ENCODE data around the gene CXCL11.

Gene CXCL11

DNA sequence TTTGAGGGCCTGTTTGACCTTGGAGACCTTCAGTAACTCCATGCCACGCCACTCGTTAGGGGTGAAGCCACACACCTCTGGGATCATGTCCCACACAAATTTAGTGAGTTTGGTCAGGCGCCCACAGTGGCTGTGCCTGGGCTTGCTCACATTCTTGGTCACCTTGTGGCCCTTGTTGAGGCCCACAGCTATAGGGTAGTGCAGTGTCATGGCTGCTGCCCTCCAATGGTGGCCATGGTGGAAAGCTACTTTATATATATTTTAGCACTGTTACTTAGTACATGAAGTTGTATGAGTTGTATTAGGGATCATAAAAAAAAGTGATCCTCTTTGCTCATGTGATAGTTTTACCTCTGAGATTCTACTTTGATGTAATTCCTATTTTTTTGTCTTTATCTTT lies 985 bp upstream of the CXCL11 start:
- no peak for TF ChIP-seq PAX5 (IDR thresholded peaks at IDR 0.05; ENCODE audit: insufficient read depth, low read length, severe bottlenecking)
- TF ChIP-seq POLR2AphosphoS5 (IDR thresholded peaks at IDR 0.05; ENCODE audit: low read depth, low read length) = no peak
- no peak for TF ChIP-seq TAF1 (IDR thresholded peaks at IDR 0.05; ENCODE audit: low read depth, low read length)
- no peak for TF ChIP-seq POU2F2 (IDR thresholded peaks at IDR 0.05; ENCODE audit: low read depth, low read length)
- no peak for TF ChIP-seq SPI1 (IDR thresholded peaks at IDR 0.05; ENCODE audit: low read depth, low read length)
- TF ChIP-seq POLR2A (IDR thresholded peaks at IDR 0.05; ENCODE audit: low read depth, low read length) = no peak
- no peak for FAIRE-seq
- DNase-seq (ENCODE audit: insufficient read length, low spot score) = no peak

DNA sequence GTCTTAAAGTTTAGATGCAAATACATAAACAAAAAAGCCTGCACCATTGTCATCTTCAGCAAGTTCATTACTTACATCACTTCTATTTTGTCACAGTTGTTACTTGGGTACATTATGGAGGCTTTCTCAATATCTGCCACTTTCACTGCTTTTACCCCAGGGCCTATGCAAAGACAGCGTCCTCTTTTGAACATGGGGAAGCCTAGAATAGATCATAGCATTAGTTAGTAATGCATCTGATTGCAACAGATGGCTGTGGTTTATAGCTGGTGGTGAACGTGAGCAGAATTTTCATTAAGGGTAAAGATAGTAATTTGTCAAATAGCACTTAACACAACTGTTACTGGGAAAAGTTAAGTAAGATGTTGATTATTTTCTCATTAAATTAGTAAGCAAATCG lies 729 bp downstream of the CXCL11 start:
- no peak for TF ChIP-seq PAX5 (IDR thresholded peaks at IDR 0.05; ENCODE audit: insufficient read depth, low read length, severe bottlenecking)
- no peak for TF ChIP-seq POLR2AphosphoS5 (IDR thresholded peaks at IDR 0.05; ENCODE audit: low read depth, low read length)
- TF ChIP-seq TAF1 (IDR thresholded peaks at IDR 0.05; ENCODE audit: low read depth, low read length) = no peak
- TF ChIP-seq SPI1 (IDR thresholded peaks at IDR 0.05; ENCODE audit: low read depth, low read length) = no peak
- no peak for TF ChIP-seq POLR2A (IDR thresholded peaks at IDR 0.05; ENCODE audit: low read depth, low read length)
- no peak for TF ChIP-seq POU2F2 (IDR thresholded peaks at IDR 0.05; ENCODE audit: low read depth, low read length)
- DNase-seq (ENCODE audit: insufficient read length, low spot score) (no peak), FAIRE-seq (no peak)

DNA sequence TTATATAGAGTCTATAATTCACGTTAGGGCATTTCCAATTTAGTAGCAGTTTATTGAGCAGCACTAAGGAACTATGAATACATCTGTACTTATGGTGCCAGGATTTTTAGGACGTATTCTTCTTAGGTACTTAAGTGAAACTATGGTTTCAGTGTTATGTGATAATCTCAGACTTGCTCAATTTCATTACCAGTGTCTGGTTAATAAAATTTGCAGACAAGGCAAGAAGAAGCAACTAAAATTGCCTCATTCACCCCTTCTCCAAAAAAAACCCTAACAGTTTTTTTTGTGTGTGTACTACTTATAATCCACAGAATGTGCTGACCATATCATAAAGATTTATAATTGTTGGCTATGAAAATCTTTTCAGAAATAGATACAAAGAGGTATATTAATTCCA lies 6.6 kb downstream of the CXCL11 start:
- no peak for FAIRE-seq

DNA sequence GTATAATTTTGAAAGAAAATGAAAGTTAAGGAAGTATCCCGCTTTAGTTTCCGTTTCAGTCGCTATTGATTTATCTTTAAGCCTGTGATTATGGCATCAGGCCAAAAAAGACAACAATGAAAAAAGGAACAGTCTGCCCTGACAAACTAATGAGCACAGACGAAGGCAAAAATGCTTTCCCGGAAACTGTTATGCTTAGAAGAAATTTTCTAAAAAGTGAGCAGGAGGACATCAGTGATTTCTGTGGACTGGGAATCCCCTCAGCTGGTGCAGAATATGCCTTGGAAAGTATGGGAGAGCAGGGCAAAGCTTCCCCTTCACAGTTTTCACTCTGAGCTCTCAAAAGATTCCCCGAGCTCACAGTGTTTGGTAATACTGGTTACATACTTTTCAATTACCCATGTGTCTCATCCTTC lies 7.5 kb downstream of the CXCL11 start:
- FAIRE-seq = no peak
- no peak for TF ChIP-seq POU2F2 (IDR thresholded peaks at IDR 0.05; ENCODE audit: low read depth, low read length)
- TF ChIP-seq POLR2A (IDR thresholded peaks at IDR 0.05; ENCODE audit: low read depth, low read length) = no peak
- TF ChIP-seq TAF1 (IDR thresholded peaks at IDR 0.05; ENCODE audit: low read depth, low read length) = no peak
- no peak for TF ChIP-seq PAX5 (IDR thresholded peaks at IDR 0.05; ENCODE audit: insufficient read depth, low read length, severe bottlenecking)
- TF ChIP-seq POLR2AphosphoS5 (IDR thresholded peaks at IDR 0.05; ENCODE audit: low read depth, low read length) = no peak
- no peak for DNase-seq (ENCODE audit: insufficient read length, low spot score)

More for the DNA sequence above, 6.6 kb downstream of the CXCL11 start:
- TF ChIP-seq POLR2AphosphoS5 (IDR thresholded peaks at IDR 0.05; ENCODE audit: low read depth, low read length) (no peak), PAX5 (IDR thresholded peaks at IDR 0.05; ENCODE audit: insufficient read depth, low read length, severe bottlenecking) (no peak)
- DNase-seq (ENCODE audit: insufficient read length, low spot score) = no peak

DNA sequence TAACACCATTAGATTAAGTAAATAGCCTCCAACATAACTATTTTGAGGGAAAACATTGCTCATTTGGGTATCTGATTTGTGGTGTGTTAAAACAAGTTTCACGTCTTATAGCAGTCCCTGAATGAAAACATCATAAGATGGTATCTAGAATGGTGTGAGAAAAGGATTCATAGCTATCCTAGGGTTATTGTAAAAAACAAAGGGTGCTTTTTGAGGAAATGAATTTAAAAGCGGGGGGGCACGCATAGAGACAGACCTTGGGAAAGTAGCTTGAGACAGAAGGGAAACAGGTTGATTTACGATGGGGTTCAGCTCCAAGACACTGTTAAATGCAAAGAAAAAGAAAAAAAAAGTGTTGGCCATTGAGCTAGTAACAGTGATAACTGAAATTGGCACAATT lies 11.8 kb downstream of the CXCL11 start:
- no peak for DNase-seq (ENCODE audit: insufficient read length, low spot score)
- no peak for TF ChIP-seq POU2F2 (IDR thresholded peaks at IDR 0.05; ENCODE audit: low read depth, low read length)
- TF ChIP-seq POLR2AphosphoS5 (IDR thresholded peaks at IDR 0.05; ENCODE audit: low read depth, low read length) = no peak
- no peak for TF ChIP-seq SPI1 (IDR thresholded peaks at IDR 0.05; ENCODE audit: low read depth, low read length)
- TF ChIP-seq TAF1 (IDR thresholded peaks at IDR 0.05; ENCODE audit: low read depth, low read length) = no peak
- no peak for TF ChIP-seq POLR2A (IDR thresholded peaks at IDR 0.05; ENCODE audit: low read depth, low read length)
- TF ChIP-seq PAX5 (IDR thresholded peaks at IDR 0.05; ENCODE audit: insufficient read depth, low read length, severe bottlenecking) = no peak
- no peak for FAIRE-seq

DNA sequence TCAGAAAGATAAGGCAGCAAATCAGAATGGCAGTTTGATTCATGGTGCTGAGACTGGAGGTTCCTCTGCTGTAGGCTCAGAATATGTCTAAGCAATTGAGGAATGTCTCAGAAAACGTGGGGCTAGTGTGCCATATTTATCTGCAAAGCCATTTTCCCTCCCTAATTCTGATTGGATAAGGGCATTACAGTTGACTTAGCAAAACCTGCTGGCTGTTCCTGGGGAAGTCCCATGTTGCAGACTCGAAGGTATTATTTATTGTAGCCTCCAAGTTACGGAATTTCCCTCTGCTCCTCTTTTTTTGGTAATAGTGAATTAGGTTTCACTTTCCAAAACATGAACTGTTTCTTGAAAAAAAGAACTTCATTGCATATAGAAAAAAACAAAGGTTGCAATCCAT lies 12.5 kb downstream of the CXCL11 start, which contains the start of gene CXCL10:
CXCL10 (minus strand) TSS at position 109 of the 400 bp plus-strand sequence; CDS start at position 43, 66 bp downstream.
- FAIRE-seq = peak; percentile 35
- DNase-seq (ENCODE audit: insufficient read length, low spot score) = no peak
- TF ChIP-seq TAF1 (IDR thresholded peaks at IDR 0.05; ENCODE audit: low read depth, low read length) (no peak), SPI1 (IDR thresholded peaks at IDR 0.05; ENCODE audit: low read depth, low read length) (0 out of 2 replicates have a peak, but pooled peaks have one; percentile 5)

DNA sequence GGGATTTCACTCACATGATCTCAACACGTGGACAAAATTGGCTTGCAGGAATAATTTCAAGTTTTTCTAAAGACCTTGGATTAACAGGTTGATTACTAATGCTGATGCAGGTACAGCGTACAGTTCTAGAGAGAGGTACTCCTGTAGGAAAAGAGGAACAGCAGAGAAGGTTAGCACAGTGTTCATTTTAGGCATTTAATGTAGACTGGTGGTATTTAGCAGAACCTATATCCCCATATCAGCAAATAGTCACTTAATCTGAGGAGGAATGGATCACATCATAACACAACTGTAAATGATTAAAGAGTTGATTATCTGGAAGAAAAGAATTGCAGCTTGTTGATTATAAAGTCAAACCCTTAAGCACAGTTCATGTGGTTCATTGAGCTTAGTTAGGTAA lies 13.2 kb downstream of the CXCL11 start:
- TF ChIP-seq SPI1 (IDR thresholded peaks at IDR 0.05; ENCODE audit: low read depth, low read length) (0 out of 2 replicates have a peak, but pooled peaks have one; percentile 0), TAF1 (IDR thresholded peaks at IDR 0.05; ENCODE audit: low read depth, low read length) (no peak)
- FAIRE-seq (no peak), DNase-seq (ENCODE audit: insufficient read length, low spot score) (no peak)

DNA sequence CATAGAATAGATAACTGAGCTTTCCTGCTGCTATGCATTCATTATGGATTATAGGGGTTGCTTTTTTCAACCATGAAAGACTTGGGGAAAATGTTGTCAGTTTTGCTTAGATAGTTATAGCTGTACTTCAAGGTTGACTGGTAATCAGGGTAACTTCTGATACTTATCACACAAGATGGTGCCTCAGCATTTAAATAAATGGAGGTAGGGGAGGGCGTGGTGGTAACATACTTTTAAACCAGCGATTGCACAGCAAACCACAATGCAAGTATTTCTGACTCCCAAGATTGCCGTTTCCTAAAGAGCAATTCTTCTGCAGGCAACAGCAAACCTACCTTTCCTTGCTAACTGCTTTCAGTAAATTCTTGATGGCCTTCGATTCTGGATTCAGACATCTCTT lies 13.8 kb downstream of the CXCL11 start:
- no peak for TF ChIP-seq PAX5 (IDR thresholded peaks at IDR 0.05; ENCODE audit: insufficient read depth, low read length, severe bottlenecking)
- TF ChIP-seq POLR2AphosphoS5 (IDR thresholded peaks at IDR 0.05; ENCODE audit: low read depth, low read length) = no peak
- no peak for TF ChIP-seq SPI1 (IDR thresholded peaks at IDR 0.05; ENCODE audit: low read depth, low read length)
- no peak for TF ChIP-seq POLR2A (IDR thresholded peaks at IDR 0.05; ENCODE audit: low read depth, low read length)
- no peak for TF ChIP-seq POU2F2 (IDR thresholded peaks at IDR 0.05; ENCODE audit: low read depth, low read length)
- TF ChIP-seq TAF1 (IDR thresholded peaks at IDR 0.05; ENCODE audit: low read depth, low read length) = no peak
- no peak for DNase-seq (ENCODE audit: insufficient read length, low spot score)
- no peak for FAIRE-seq

DNA sequence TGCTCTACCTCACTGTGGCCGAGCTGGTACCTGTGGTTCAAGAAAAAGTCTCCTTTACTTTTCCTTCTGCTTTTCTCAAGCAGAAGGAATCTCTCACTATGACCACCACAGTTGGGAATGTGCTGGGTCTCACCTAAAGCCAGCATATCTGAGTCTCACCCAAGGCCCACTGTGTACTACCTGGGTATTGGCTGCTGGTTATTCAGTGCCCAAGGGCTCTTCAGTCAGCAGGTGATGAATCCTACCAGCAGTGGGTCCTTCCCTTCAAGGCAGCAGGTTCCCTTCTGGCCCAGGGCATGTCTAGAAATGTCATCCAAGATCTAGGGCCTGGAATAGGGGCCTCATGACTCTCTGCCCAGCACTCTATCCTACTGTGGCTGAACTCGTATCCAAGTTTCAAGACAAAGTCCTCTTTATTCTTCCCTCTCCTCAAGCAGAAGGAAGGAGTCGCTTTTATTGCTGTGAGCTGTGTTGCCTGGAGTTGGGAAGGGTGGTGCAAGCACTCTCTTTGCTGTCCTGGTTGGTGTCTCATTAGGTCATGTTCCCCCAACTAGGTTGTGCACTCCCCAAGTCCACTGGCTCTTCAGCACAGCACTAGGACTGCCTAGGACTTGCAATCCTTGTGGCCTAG lies 18.7 kb downstream of the CXCL11 start:
- FAIRE-seq (no peak), DNase-seq (ENCODE audit: insufficient read length, low spot score) (no peak)
- TF ChIP-seq PAX5 (IDR thresholded peaks at IDR 0.05; ENCODE audit: insufficient read depth, low read length, severe bottlenecking) = no peak
- TF ChIP-seq SPI1 (IDR thresholded peaks at IDR 0.05; ENCODE audit: low read depth, low read length) = no peak
- TF ChIP-seq POLR2AphosphoS5 (IDR thresholded peaks at IDR 0.05; ENCODE audit: low read depth, low read length) = no peak
- TF ChIP-seq POU2F2 (IDR thresholded peaks at IDR 0.05; ENCODE audit: low read depth, low read length) = no peak
- no peak for TF ChIP-seq POLR2A (IDR thresholded peaks at IDR 0.05; ENCODE audit: low read depth, low read length)
- TF ChIP-seq TAF1 (IDR thresholded peaks at IDR 0.05; ENCODE audit: low read depth, low read length) = no peak

DNA sequence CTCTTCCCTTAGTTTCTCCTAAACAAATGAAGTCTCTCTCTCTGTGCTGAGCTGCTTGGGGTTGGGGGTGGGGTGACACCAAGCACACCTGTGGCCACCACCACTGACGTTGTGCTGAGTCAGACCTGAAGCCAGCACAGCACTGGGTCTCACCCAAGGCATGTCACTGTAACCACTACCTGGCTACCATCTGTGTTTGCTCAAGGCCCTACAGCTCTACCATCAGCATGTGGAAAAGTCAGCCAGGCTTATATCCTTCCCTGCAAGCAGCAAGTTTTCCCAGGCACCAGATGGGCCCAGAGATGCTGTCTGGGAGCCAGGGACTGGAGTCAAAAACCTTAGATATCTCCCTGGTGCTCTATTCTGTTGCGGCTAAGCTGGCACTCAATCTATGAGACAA lies 19.5 kb downstream of the CXCL11 start:
- no peak for DNase-seq (ENCODE audit: insufficient read length, low spot score)
- TF ChIP-seq TAF1 (IDR thresholded peaks at IDR 0.05; ENCODE audit: low read depth, low read length) = no peak
- no peak for TF ChIP-seq SPI1 (IDR thresholded peaks at IDR 0.05; ENCODE audit: low read depth, low read length)
- no peak for TF ChIP-seq POU2F2 (IDR thresholded peaks at IDR 0.05; ENCODE audit: low read depth, low read length)
- TF ChIP-seq PAX5 (IDR thresholded peaks at IDR 0.05; ENCODE audit: insufficient read depth, low read length, severe bottlenecking) = peak; percentile 31
- peak; percentile 99 for FAIRE-seq
